Left lung (tissue), 10 donors: ENCODE results near the gene CLASP1. TPM values are rescaled to one million over a fixed set of nuclear protein-coding genes. Genes with fewer than 3 reads are reported as not detected.
"Not testable (repeated sequence)": the region's sequence is repeated elsewhere in the genome, so short reads cannot be mapped to it uniquely, and the experiment has no call there.

Experiments
- ATAC-seq: fragments of 200-7000 bp; cut with Tn5 transposase; one replicate; pipeline ENCODE4 v1.9.1; 2020; ENCODE audit warnings: moderate library complexity
- DNase-seq, 4 donors: peaks; one replicate each; pipeline ENCODE4 v3.0.0-alpha.2; 2013 to 2020
- H3K27ac ChIP-seq, 2 donors: fragments of 200-600 bp; sonication (generic) in 1 of 2; one replicate each; pipeline versions ENCODE4 v1.5.0 to v1.8.0; 2020 to 2021
- H3K27me3 ChIP-seq, 2 donors: fragments of 200-600 bp; sonication (generic) in 1 of 2; one replicate each; pipeline versions ENCODE4 v1.5.0 to v1.8.0; 2020 to 2021
- H3K36me3 ChIP-seq, 2 donors: fragments of 200-600 bp; sonication (generic) in 1 of 2; one replicate each; pipeline versions ENCODE4 v1.5.0 to v1.8.0; 2020 to 2021
- H3K4me1 ChIP-seq, 2 donors: fragments of 200-600 bp; one replicate each; pipeline ENCODE4 v1.8.0; 2021
- H3K4me3 ChIP-seq, 2 donors: fragments of 200-600 bp; sonication (generic) in 1 of 2; one replicate each; pipeline versions ENCODE4 v1.5.0 to v1.8.0; 2020 to 2021; ENCODE audit warnings: mild to moderate bottlenecking in 1 of 2
- H3K9me3 ChIP-seq, 2 donors: fragments of 200-600 bp; sonication (generic) in 1 of 2; one replicate each; pipeline versions ENCODE4 v1.5.0 to v1.8.0; 2020 to 2021
- intact Hi-C, 2 donors: fragments of 100-400 bp; cut with DNase I; formaldehyde crosslinking; loops; one replicate each; pipeline versions ENCODE4 v1.11.2 to v1.14.2; 2022
- polyA plus RNA-seq, 6 donors: library from polyadenylated mRNA; unstranded; fragments of 120-200 nt; gene quantifications; one replicate each; pipeline ENCODE4 v1.2.1, GENCODE V29; 2013; ENCODE audit not compliant: insufficient read length in 6 of 6
- total RNA-seq, 2 donors: library from RNA; stranded (reverse); fragmentation: NEBNext Ultra II Directional; extraction: Animal tissue kit (Norgen Biotek cat#: 25700); gene quantifications; one replicate each; pipeline ENCODE4 v1.2.1, GENCODE V29; 2021
- TF ChIP-seq, protein P1 (sequence below), 2 donors: fragments of 200-600 bp; sonication (generic) in 1 of 2; IDR thresholded peaks; one replicate each; pipeline versions ENCODE4 v1.5.0 to v1.8.0; 2021; ENCODE audit warnings: antibody characterized with exemption in 2 of 2
- donor health status: DM: no; HTN: yes; CAD: no.
- donor health status: DM: no; HTN: no; CAD: no.

CLASP1 gene
- total and polyA plus RNA-seq, 8 donors: 42.9 to 52.1 (median 48.7) TPM

GRCh38 chr2:121644715-121645114, 4.5 kb downstream of the CLASP1 start:
- intact Hi-C loops: no loop called here
- peaks cover 0 to 33% of the 10 kb centered on the region in 2 donors for H3K4me1 ChIP-seq
- TF ChIP-seq, protein P1, sequence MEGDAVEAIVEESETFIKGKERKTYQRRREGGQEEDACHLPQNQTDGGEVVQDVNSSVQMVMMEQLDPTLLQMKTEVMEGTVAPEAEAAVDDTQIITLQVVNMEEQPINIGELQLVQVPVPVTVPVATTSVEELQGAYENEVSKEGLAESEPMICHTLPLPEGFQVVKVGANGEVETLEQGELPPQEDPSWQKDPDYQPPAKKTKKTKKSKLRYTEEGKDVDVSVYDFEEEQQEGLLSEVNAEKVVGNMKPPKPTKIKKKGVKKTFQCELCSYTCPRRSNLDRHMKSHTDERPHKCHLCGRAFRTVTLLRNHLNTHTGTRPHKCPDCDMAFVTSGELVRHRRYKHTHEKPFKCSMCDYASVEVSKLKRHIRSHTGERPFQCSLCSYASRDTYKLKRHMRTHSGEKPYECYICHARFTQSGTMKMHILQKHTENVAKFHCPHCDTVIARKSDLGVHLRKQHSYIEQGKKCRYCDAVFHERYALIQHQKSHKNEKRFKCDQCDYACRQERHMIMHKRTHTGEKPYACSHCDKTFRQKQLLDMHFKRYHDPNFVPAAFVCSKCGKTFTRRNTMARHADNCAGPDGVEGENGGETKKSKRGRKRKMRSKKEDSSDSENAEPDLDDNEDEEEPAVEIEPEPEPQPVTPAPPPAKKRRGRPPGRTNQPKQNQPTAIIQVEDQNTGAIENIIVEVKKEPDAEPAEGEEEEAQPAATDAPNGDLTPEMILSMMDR (IDR thresholded peaks at IDR 0.05): no peak
- H3K36me3 ChIP-seq: no peaks in the 10 kb centered on the region
- DNase-seq: no peak
- ATAC-seq: no peak
- peak overlapping the region in 1 of 2 donors; percentile 59 for H3K27ac ChIP-seq
- no peaks in the 10 kb centered on the region for H3K27me3 ChIP-seq
- no peaks in the 10 kb centered on the region for H3K9me3 ChIP-seq
- H3K4me3 ChIP-seq: no peak overlapping the region

- H3K9me3 ChIP-seq: no peaks in the 10 kb centered on the region
- DNase-seq (no peak), ATAC-seq (no peak)
- H3K36me3 ChIP-seq: no peaks in the 10 kb centered on the region
- intact Hi-C loops: no loop called here
- no peak overlapping the region for H3K27ac ChIP-seq
- no peaks in the 10 kb centered on the region for H3K27me3 ChIP-seq
- TF ChIP-seq, protein P1 (IDR thresholded peaks at IDR 0.05): no peak
- peaks cover 0 to 33% of the 10 kb centered on the region in 2 donors for H3K4me1 ChIP-seq
- no peak overlapping the region for H3K4me3 ChIP-seq
Measured at GRCh38 chr2:121643877-121644276, 5.4 kb downstream of the CLASP1 start.

GRCh38 chr2:121640380-121641316, 8.6 kb downstream of the CLASP1 start:
- H3K27me3 ChIP-seq: no peaks in the 10 kb centered on the region
- no peak overlapping the region for H3K4me3 ChIP-seq
- no peaks in the 10 kb centered on the region for H3K9me3 ChIP-seq
- ATAC-seq (no peak), DNase-seq (no peak)
- peaks cover 0 to 11% of the 10 kb centered on the region in 2 donors for H3K4me1 ChIP-seq
- H3K36me3 ChIP-seq: no peaks in the 10 kb centered on the region
- TF ChIP-seq, protein P1 (IDR thresholded peaks at IDR 0.05): no peak
- H3K27ac ChIP-seq: no peak overlapping the region
- intact Hi-C loops: no loop called here

GRCh38 chr2:121639846-121640245, 9.4 kb downstream of the CLASP1 start:
- DNase-seq, H3K27me3 ChIP-seq, H3K27ac ChIP-seq, H3K4me3 ChIP-seq, H3K4me1 ChIP-seq, H3K9me3 ChIP-seq, intact Hi-C loops, H3K36me3 ChIP-seq, ATAC-seq: not testable (repeated sequence)

GRCh38 chr2:121638333-121638732, 10.9 kb downstream of the CLASP1 start:
- TF ChIP-seq, protein P1 (IDR thresholded peaks at IDR 0.05): no peak
- Histone ChIP-seq H3K27me3 (no peaks in the 10 kb centered on the region), H3K36me3 (no peaks in the 10 kb centered on the region), H3K27ac (no peak overlapping the region), H3K4me3 (no peak overlapping the region), H3K9me3 (no peaks in the 10 kb centered on the region), H3K4me1 (peaks cover 0 to 14% of the 10 kb centered on the region in 2 donors)
- intact Hi-C loops: no loop called here
- DNase-seq (no peak), ATAC-seq (no peak)
